Naive B cell (primary cell): ENCODE data around the gene RAD51B. TPM values are rescaled to one million over a fixed set of nuclear protein-coding genes. Genes with fewer than 3 reads are reported as not detected.
"Not testable (repeated sequence)": the region's sequence is repeated elsewhere in the genome, so short reads cannot be mapped to it uniquely, and the experiment has no call there.

ENCODE experiments used
- ATAC-seq, 2 donors: fragments of 150-1000 bp; cut with Tn5 transposase; 2 replicates each; pipeline ENCODE4 v1.10.0; 2021; ENCODE audit warnings: low read depth in 2 of 2, mild to moderate bottlenecking in 2 of 2, moderate library complexity in 2 of 2
- DNase-seq: peaks from one replicate; pipeline ENCODE4 v3.0.0; 2022
- H3K27ac Mint-ChIP-seq, 6 donors: one replicate each; pipeline ENCODE4 v1.8.0; 2020 to 2022; ENCODE audit warnings: mild to moderate bottlenecking in 6 of 6, mixed read lengths in 6 of 6, moderate library complexity in 5 of 6, inconsistent platforms in 2 of 6
- H3K27me3 Mint-ChIP-seq, 3 donors: one replicate each; pipeline ENCODE4 v1.8.0; 2021 to 2022; ENCODE audit warnings: mixed read lengths in 3 of 3, mild to moderate bottlenecking in 1 of 3
- H3K36me3 Mint-ChIP-seq, 2 donors: one replicate each; pipeline ENCODE4 v1.8.0; 2020 to 2022; ENCODE audit warnings: mixed read lengths in 2 of 2, inconsistent platforms in 1 of 2, mild to moderate bottlenecking in 1 of 2
- H3K4me1 Mint-ChIP-seq, 3 donors: one replicate each; pipeline ENCODE4 v1.8.0; 2020 to 2022; ENCODE audit warnings: mixed read lengths in 3 of 3, inconsistent platforms in 1 of 3, mild to moderate bottlenecking in 1 of 3, moderate library complexity in 1 of 3
- H3K4me3 Mint-ChIP-seq, 8 donors: one replicate each; pipeline ENCODE4 v1.8.0; 2020 to 2022; ENCODE audit warnings: mild to moderate bottlenecking in 8 of 8, mixed read lengths in 8 of 8, moderate library complexity in 8 of 8, inconsistent platforms in 2 of 8
- H3K9me3 Mint-ChIP-seq, 7 donors: one replicate each; pipeline ENCODE4 v1.8.0; 2020 to 2022; ENCODE audit warnings: mixed read lengths in 7 of 7, mild to moderate bottlenecking in 5 of 7, inconsistent platforms in 2 of 7, moderate library complexity in 1 of 7
- polyA plus RNA-seq, 6 donors: library from polyadenylated mRNA; unstranded; fragments of 300-500 nt; fragmentation: Illumina TruSeq; gene quantifications; one replicate each; pipeline ENCODE4 v1.2.3, GENCODE V29; 2021; ENCODE audit warnings: low read depth in 6 of 6

The RAD51B gene
- polyA plus RNA-seq, 6 donors from 2014 or later = 27.4 to 37.2 (median 31.8) TPM

GRCh38 chr14:68661226-68662225 is 841.9 kb downstream of the RAD51B start:
- peaks cover 46 to 69% (median 46%) of the 10 kb centered on the region in 3 donors for H3K4me1 Mint-ChIP-seq
- H3K27ac Mint-ChIP-seq = peak overlapping the region in 4 of 6 donors; percentile 40 to 91 (median 76)
- DNase-seq = no peak
- H3K4me3 Mint-ChIP-seq = no peak overlapping the region
- no peak for ATAC-seq
- H3K9me3 Mint-ChIP-seq = peaks cover 0 to 4% (median 0%) of the 10 kb centered on the region in 7 donors
- H3K36me3 Mint-ChIP-seq = peaks cover 4 to 7% of the 10 kb centered on the region in 2 donors
- H3K27me3 Mint-ChIP-seq = no peaks in the 10 kb centered on the region

GRCh38 chr14:68662392-68662791 is 842.8 kb downstream of the RAD51B start:
- peaks cover 0 to 4% (median 0%) of the 10 kb centered on the region in 7 donors for H3K9me3 Mint-ChIP-seq
- H3K27ac Mint-ChIP-seq = peak overlapping the region in 5 of 6 donors; percentile 49 to 91 (median 80)
- no peak overlapping the region for H3K4me3 Mint-ChIP-seq
- peaks cover 9 to 16% of the 10 kb centered on the region in 2 donors for H3K36me3 Mint-ChIP-seq
- DNase-seq (no peak), ATAC-seq (no peak)
- peaks cover 50 to 70% (median 53%) of the 10 kb centered on the region in 3 donors for H3K4me1 Mint-ChIP-seq
- H3K27me3 Mint-ChIP-seq = no peaks in the 10 kb centered on the region

- Mint-ChIP-seq H3K4me3 (peak overlapping the region in 3 of 8 donors; percentile 4 to 74 (median 68)), H3K4me1 (peaks cover 50 to 70% (median 57%) of the 10 kb centered on the region in 3 donors), H3K27ac (peak overlapping the region in 5 of 6 donors; percentile 36 to 85 (median 62)), H3K36me3 (peaks cover 9 to 20% of the 10 kb centered on the region in 2 donors)
- DNase-seq, ATAC-seq, H3K9me3 Mint-ChIP-seq, H3K27me3 Mint-ChIP-seq: not testable (repeated sequence)
Measured at GRCh38 chr14:68662826-68663225, 843.2 kb downstream of the RAD51B start.

GRCh38 chr14:68663385-68664076 is 844.0 kb downstream of the RAD51B start:
- peak overlapping the region in 6 of 8 donors; percentile 29 to 74 (median 50) for H3K4me3 Mint-ChIP-seq
- peaks cover 6 to 22% of the 10 kb centered on the region in 2 donors for H3K36me3 Mint-ChIP-seq
- peak overlapping the region; percentile 15 to 85 (median 36) for H3K27ac Mint-ChIP-seq
- H3K9me3 Mint-ChIP-seq = peaks cover 0 to 4% (median 0%) of the 10 kb centered on the region in 7 donors
- no peaks in the 10 kb centered on the region for H3K27me3 Mint-ChIP-seq
- ATAC-seq = no peak
- peaks cover 47 to 72% (median 61%) of the 10 kb centered on the region in 3 donors for H3K4me1 Mint-ChIP-seq
- no peak for DNase-seq

DNA sequence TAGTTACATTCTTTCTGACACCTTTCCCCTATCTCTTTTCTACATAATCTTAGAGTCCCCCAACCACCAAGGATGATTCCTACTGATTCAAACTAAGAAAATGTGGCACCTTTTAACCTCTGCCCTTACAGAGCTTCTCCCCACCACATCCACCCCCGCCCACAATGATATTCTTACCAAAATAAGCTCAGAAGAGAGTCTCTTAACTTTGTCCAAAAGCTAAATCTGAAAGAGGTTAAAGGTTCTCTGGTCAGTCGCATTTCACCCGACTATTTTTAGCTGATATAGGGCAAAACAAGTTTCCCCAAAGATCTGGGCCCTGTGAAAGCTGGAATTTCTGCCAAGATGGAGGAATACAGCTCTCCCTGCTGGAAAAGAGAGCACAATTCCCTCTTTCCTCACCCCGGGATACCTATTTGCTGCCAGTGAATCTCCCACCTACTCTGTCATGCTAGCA is 844.7 kb downstream of the RAD51B start:
- H3K27ac Mint-ChIP-seq = peak overlapping the region; percentile 31 to 92 (median 80)
- H3K9me3 Mint-ChIP-seq = peaks cover 0 to 4% (median 0%) of the 10 kb centered on the region in 7 donors
- no peaks in the 10 kb centered on the region for H3K27me3 Mint-ChIP-seq
- H3K4me1 Mint-ChIP-seq = peaks cover 45 to 76% (median 58%) of the 10 kb centered on the region in 3 donors
- peak overlapping the region in 1 of 8 donors; percentile 68 for H3K4me3 Mint-ChIP-seq
- H3K36me3 Mint-ChIP-seq = peaks cover 5 to 18% of the 10 kb centered on the region in 2 donors
- ATAC-seq (no peak), DNase-seq (no peak)

- Mint-ChIP-seq H3K36me3 (peaks cover 5 to 18% of the 10 kb centered on the region in 2 donors), H3K4me1 (peaks cover 51 to 81% (median 62%) of the 10 kb centered on the region in 3 donors), H3K9me3 (peaks cover 0 to 4% (median 0%) of the 10 kb centered on the region in 7 donors), H3K4me3 (peak overlapping the region in 1 of 8 donors; percentile 62), H3K27ac (peak overlapping the region in 2 of 6 donors; percentile 28 to 49), H3K27me3 (no peaks in the 10 kb centered on the region)
- DNase-seq (no peak), ATAC-seq (no peak)
Measured at GRCh38 chr14:68665131-68665530, 845.6 kb downstream of the RAD51B start.

DNA sequence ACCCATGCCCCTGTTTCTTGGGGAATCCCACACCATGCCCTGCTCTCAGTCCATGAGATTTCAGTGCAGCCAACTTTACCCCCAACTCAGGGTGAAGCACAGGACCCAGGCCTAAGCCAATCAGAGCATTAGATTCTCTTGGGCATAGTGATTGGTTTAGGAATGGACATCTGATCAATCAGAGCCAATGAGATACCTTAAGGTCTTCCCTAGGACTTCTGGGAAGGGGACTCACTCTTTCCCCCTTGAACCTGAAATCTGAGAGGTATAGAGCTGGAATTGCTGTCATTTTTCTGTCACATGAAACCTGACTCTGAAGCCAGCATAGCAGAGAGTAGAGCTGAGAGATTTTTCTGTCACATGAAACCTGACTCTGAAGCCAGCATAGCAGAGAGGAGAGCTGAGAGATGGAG is 846.2 kb downstream of the RAD51B start:
- Mint-ChIP-seq H3K36me3 (peaks cover 5 to 18% of the 10 kb centered on the region in 2 donors), H3K4me3 (no peak overlapping the region), H3K4me1 (peaks cover 55 to 80% (median 68%) of the 10 kb centered on the region in 3 donors), H3K27me3 (no peaks in the 10 kb centered on the region), H3K27ac (peak overlapping the region in 4 of 6 donors; percentile 7 to 82 (median 43)), H3K9me3 (peaks cover 0 to 4% (median 0%) of the 10 kb centered on the region in 7 donors)
- DNase-seq = no peak
- no peak for ATAC-seq

GRCh38 chr14:68666236-68666635 is 846.7 kb downstream of the RAD51B start:
- Mint-ChIP-seq H3K4me1 (peaks cover 54 to 79% (median 73%) of the 10 kb centered on the region in 3 donors), H3K36me3 (peaks cover 5 to 18% of the 10 kb centered on the region in 2 donors), H3K4me3 (peak overlapping the region in 2 of 8 donors; percentile 10 to 47), H3K9me3 (peaks cover 0 to 4% (median 0%) of the 10 kb centered on the region in 7 donors), H3K27ac (peak overlapping the region in 4 of 6 donors; percentile 7 to 69 (median 38)), H3K27me3 (no peaks in the 10 kb centered on the region)
- ATAC-seq (no peak), DNase-seq (no peak)

- ATAC-seq = no peak
- H3K9me3 Mint-ChIP-seq = peaks cover 0 to 4% (median 0%) of the 10 kb centered on the region in 7 donors
- H3K27ac Mint-ChIP-seq = peak overlapping the region in 2 of 6 donors; percentile 44 to 84
Measured at GRCh38 chr14:68666899-68667298, 847.3 kb downstream of the RAD51B start.

GRCh38 chr14:68667313-68667791 is 847.8 kb downstream of the RAD51B start:
- H3K4me3 Mint-ChIP-seq = no peak overlapping the region
- DNase-seq (no peak), ATAC-seq (no peak)
- peaks cover 5 to 18% of the 10 kb centered on the region in 2 donors for H3K36me3 Mint-ChIP-seq
- H3K27ac Mint-ChIP-seq = no peak overlapping the region
- H3K9me3 Mint-ChIP-seq = peaks cover 0 to 4% (median 0%) of the 10 kb centered on the region in 7 donors
- H3K4me1 Mint-ChIP-seq = peaks cover 55 to 79% (median 75%) of the 10 kb centered on the region in 3 donors
- H3K27me3 Mint-ChIP-seq = no peaks in the 10 kb centered on the region

More at GRCh38 chr14:68666899-68667298, 847.3 kb downstream of the RAD51B start:
- H3K4me1 Mint-ChIP-seq = peaks cover 55 to 79% (median 75%) of the 10 kb centered on the region in 3 donors
- no peak for DNase-seq
- H3K27me3 Mint-ChIP-seq = no peaks in the 10 kb centered on the region
- no peak overlapping the region for H3K4me3 Mint-ChIP-seq
- H3K36me3 Mint-ChIP-seq = peaks cover 5 to 18% of the 10 kb centered on the region in 2 donors

DNA sequence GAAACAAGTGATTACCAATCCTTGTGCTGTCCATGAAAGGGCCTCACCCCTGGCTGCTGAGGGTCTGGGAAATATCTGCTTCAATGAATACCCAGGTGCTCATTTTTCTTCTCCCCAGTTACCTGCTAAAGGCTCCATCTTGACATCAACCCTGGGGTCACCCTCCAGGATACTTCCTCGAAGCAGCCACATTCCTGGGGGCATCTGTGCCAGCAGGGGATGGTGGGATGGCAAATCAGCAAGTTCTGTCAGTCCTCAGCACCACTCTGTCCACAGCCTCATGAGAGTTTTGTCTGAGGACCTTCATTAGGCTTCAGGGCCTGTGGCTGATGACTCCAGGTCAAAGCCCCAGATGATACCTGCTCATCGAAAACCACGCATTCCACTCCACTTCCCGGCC is 848.4 kb downstream of the RAD51B start:
- peaks cover 5 to 18% of the 10 kb centered on the region in 2 donors for H3K36me3 Mint-ChIP-seq
- no peak overlapping the region for H3K4me3 Mint-ChIP-seq
- DNase-seq (no peak), ATAC-seq (no peak)
- H3K4me1 Mint-ChIP-seq = peaks cover 57 to 80% (median 79%) of the 10 kb centered on the region in 3 donors
- peak overlapping the region in 1 of 6 donors; percentile 32 for H3K27ac Mint-ChIP-seq
- H3K9me3 Mint-ChIP-seq = peaks cover 0 to 4% (median 0%) of the 10 kb centered on the region in 7 donors
- H3K27me3 Mint-ChIP-seq = no peaks in the 10 kb centered on the region

DNA sequence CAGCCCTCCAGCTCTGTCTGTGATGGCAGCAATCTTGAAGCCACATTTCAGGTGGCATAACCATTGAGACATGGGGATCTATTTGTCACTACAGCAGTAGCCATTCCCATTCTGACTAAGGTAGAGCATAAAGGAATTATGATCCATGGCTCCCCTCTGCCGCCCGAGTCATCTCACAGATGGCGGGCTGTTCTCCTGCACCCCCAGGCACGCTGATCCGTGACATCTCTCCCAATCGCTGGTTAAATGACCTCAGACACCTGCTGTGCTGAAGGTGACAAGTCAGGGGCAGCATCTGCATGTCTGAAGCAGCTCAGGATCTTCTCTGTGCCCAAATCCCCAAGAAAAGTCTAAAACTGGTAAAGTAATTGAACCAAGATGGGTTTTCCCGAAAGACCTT is 849.0 kb downstream of the RAD51B start:
- H3K36me3 Mint-ChIP-seq = peaks cover 5 to 18% of the 10 kb centered on the region in 2 donors
- H3K4me3 Mint-ChIP-seq = no peak overlapping the region
- peaks cover 55 to 77% (median 76%) of the 10 kb centered on the region in 3 donors for H3K4me1 Mint-ChIP-seq
- ATAC-seq (no peak), DNase-seq (no peak)
- H3K9me3 Mint-ChIP-seq = peaks cover 0 to 4% (median 0%) of the 10 kb centered on the region in 7 donors
- H3K27ac Mint-ChIP-seq = peak overlapping the region in 2 of 6 donors; percentile 32 to 91
- H3K27me3 Mint-ChIP-seq = no peaks in the 10 kb centered on the region
